ENCODE results near the gene TMEM176B.

DNA sequence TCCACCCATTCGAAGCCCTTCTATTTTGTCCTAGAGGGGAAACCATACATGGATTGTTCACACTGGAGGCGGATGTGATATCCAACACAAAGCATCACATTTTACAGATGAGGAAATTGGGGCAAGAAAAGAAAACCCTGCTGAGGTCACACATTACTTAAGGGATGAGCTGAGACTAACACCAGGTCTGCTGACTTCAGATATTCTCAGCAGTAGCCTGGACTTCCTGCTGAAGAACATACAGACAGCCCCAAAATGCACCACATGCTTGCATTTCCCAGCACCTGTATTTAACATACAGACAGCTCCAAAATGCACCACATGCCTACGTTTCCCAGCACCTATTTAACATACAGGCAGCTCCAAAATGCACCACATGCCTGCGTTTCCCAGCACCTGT lies 51.8 kb downstream of the TMEM176B start:
- TF ChIP-seq GATA2 (IDR thresholded peaks at IDR 0.05; ENCODE audit: low read depth, low read length) (no peak), GATA3 (IDR thresholded peaks at IDR 0.05; ENCODE audit: low read depth, low read length) (no peak)

Data from SH-SY5Y (cell line).